NCI-H82 treated with DMSO at 0.1 percent for 48 hours (cell line): Measurements from ENCODE around the gene PRR19.

Experiments
- DNase-seq: peaks from one replicate; lab custom pipeline; 2025; ENCODE audit not compliant: unreplicated experiment; lab: John Stamatoyannopoulos, UW

PRR19 gene

GRCh38 chr19:42282819-42283187 is 19.1 kb upstream of the PRR19 start:
- no peak for DNase-seq

- peak; percentile 76 for DNase-seq
Measured at GRCh38 chr19:42283188-42284065, 18.5 kb upstream of the PRR19 start.

- DNase-seq = peak; percentile 46
Measured at GRCh38 chr19:42284066-42284501, 17.8 kb upstream of the PRR19 start.

GRCh38 chr19:42284591-42285341 is 17.2 kb upstream of the PRR19 start:
- DNase-seq = no peak

GRCh38 chr19:42285541-42285941 is 16.4 kb upstream of the PRR19 start:
- no peak for DNase-seq

- no peak for DNase-seq
Measured at GRCh38 chr19:42285988-42286348, 16.0 kb upstream of the PRR19 start.

- no peak for DNase-seq
Measured at GRCh38 chr19:42286349-42287016, 15.4 kb upstream of the PRR19 start.

GRCh38 chr19:42287017-42287826 is 14.7 kb upstream of the PRR19 start:
- DNase-seq = no peak

- no peak for DNase-seq
Measured at GRCh38 chr19:42287827-42288107, 14.2 kb upstream of the PRR19 start.

GRCh38 chr19:42288387-42288786 is 13.5 kb upstream of the PRR19 start:
- DNase-seq = no peak

GRCh38 chr19:42288881-42289555 is 12.9 kb upstream of the PRR19 start:
- no peak for DNase-seq

- no peak for DNase-seq
Measured at GRCh38 chr19:42289556-42290041, 12.3 kb upstream of the PRR19 start.

- DNase-seq = no peak
Measured at GRCh38 chr19:42290136-42290522, 11.8 kb upstream of the PRR19 start.

- DNase-seq = no peak
Measured at GRCh38 chr19:42290523-42291434, 11.2 kb upstream of the PRR19 start.

- DNase-seq = no peak
Measured at GRCh38 chr19:42291435-42291810, 10.5 kb upstream of the PRR19 start.

- no peak for DNase-seq
Measured at GRCh38 chr19:42292042-42292960, 9.6 kb upstream of the PRR19 start.

GRCh38 chr19:42292963-42293362 is 9.0 kb upstream of the PRR19 start:
- DNase-seq = no peak

GRCh38 chr19:42293540-42293939 is 8.4 kb upstream of the PRR19 start:
- DNase-seq = no peak
